Right atrium auricular region (tissue), 2 donors: Measurements from ENCODE around the gene FGF14. TPM values are rescaled to one million over a fixed set of nuclear protein-coding genes. Genes with fewer than 3 reads are reported as not detected.

ENCODE experiments used
- DNase-seq: peaks from one replicate; pipeline ENCODE4 v3.0.0-alpha.2; 2019; ENCODE audit warnings: low spot score
- H3K27ac ChIP-seq, 2 donors: fragments of 200-600 bp; sonication (generic); 1 replicate in 1 of 2; 2 replicates in 1 of 2; pipeline ENCODE4 v1.5.1; 2016 to 2019
- H3K27me3 ChIP-seq, 2 donors: fragments of 200-600 bp; sonication (generic); one replicate each; pipeline versions ENCODE4 v1.5.1 to v1.6.0; 2017 to 2019
- H3K36me3 ChIP-seq: fragments of 200-600 bp; sonication (generic); one replicate; pipeline ENCODE4 v1.5.1; 2016
- H3K4me1 ChIP-seq, 2 donors: fragments of 200-600 bp; sonication (generic); one replicate each; pipeline versions ENCODE4 v1.5.1 to v1.6.0; 2017 to 2019
- H3K4me3 ChIP-seq, 2 donors: fragments of 200-600 bp; sonication (generic); 1 replicate in 1 of 2; 2 replicates in 1 of 2; pipeline ENCODE4 v1.5.1; 2017 to 2019; ENCODE audit warnings: mild to moderate bottlenecking in 1 of 2, moderate library complexity in 1 of 2
- H3K9me3 ChIP-seq, 2 donors: fragments of 200-600 bp; sonication (generic); one replicate each; pipeline ENCODE4 v1.5.1; 2019
- CTCF ChIP-seq, 2 donors: fragments of 200-600 bp; sonication (generic); IDR thresholded peaks; one replicate each; pipeline ENCODE4 v1.5.1; 2019; ENCODE audit warnings: antibody characterized with exemption in 2 of 2
- total RNA-seq, 2 donors: library from RNA; depleted of rRNA; stranded (reverse); fragments of >200 nt; gene quantifications; one replicate each; pipeline ENCODE4 v1.1.0, GENCODE V29; 2016

The FGF14 gene
- total RNA-seq, 2 donors from 2014 or later, result 1.3 to 1.7 TPM

DNA sequence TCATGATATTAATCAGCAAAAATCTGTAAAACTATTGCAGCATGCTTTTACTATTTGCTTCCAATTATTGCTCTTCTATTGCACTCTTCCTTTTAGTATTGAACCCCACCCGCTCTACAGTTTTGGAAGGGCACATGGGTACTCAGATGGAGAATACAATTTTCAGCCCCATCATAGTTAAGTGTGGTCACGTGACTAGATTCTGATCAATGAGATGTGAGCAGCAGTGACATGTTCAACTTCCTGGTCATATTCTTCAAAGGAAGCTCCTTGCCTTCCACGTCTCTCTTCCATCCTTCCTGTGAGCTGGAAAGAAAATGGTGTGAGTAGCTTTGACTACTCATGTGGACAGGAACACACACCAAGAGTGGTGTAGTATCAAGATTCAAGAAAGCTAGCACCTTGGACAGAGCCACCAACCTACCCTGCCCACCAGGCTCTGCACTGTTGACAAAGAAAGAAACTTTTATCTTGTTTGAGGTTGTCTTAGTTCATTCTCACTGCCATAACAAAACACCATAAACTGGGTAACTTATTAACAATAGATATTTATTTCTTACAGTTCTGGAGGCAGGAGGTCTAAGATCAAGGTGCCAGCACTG, 3.8 kb upstream of the FGF14 start:
- no peaks in the 10 kb centered on the region for H3K27me3 ChIP-seq
- no peak for DNase-seq
- no peak for TF ChIP-seq CTCF (IDR thresholded peaks at IDR 0.05)
- no peaks in the 10 kb centered on the region for H3K9me3 ChIP-seq
- no peak overlapping the region for H3K27ac ChIP-seq
- H3K4me1 ChIP-seq, result peaks cover 0 to 9% of the 10 kb centered on the region in 2 donors
- no peak overlapping the region for H3K4me3 ChIP-seq
- H3K36me3 ChIP-seq, result no peaks in the 10 kb centered on the region

DNA sequence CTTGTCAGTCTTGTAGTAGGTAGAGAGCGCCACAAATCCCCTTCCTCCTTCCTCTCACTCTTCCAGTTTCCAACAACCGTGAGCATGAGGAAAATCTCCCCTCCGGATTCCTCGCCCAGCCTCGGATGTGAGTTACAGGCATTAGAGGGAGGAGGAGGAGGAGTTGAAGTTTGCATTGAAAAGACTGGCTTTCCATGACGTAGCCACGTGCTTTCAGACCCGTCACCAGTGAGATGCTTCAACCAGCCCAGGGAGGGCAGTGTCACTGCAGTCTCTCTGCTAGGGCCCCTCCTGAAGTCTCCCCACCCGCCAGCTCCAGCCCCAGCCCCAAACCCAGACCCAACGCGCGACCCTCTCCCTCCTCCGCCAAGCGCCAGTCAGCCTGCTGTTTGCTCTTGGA, 442 bp upstream of the FGF14 start:
- DNase-seq, result peak; percentile 73

DNA sequence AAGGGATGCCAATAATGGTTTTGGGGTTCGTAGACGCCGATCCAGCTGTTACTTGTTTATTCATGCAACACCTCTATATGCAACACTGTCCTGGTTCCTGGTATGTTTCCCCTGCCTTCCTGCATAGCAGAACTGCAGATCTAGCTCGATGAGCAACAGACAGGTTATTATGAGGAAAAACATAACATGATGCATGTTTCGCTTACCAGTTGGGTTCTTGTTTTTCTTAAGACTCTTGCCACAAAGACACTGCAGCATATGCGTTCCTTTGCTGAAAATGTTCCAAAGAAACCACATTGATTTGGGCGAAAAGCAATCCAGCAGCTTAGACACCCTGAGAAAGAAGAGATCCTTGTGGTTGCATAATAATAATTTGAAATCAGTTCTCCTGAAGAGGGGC, 583 bp downstream of the FGF14 start:
- H3K4me3 ChIP-seq, result peak overlapping the region; percentile 58 to 74
- no peaks in the 10 kb centered on the region for H3K27me3 ChIP-seq
- H3K9me3 ChIP-seq, result no peaks in the 10 kb centered on the region
- H3K27ac ChIP-seq, result peak overlapping the region; percentile 75 to 77
- H3K4me1 ChIP-seq, result peaks cover 0 to 20% of the 10 kb centered on the region in 2 donors
- DNase-seq, result no peak
- no peak for TF ChIP-seq CTCF (IDR thresholded peaks at IDR 0.05)
- H3K36me3 ChIP-seq, result no peaks in the 10 kb centered on the region

More for the DNA sequence above, 442 bp upstream of the FGF14 start:
- peak overlapping the region; percentile 75 to 77 for H3K27ac ChIP-seq
- TF ChIP-seq CTCF (IDR thresholded peaks at IDR 0.05), result peak in 1 of 2 donors; percentile 40
- no peaks in the 10 kb centered on the region for H3K9me3 ChIP-seq
- H3K27me3 ChIP-seq, result no peaks in the 10 kb centered on the region
- H3K36me3 ChIP-seq, result no peaks in the 10 kb centered on the region
- H3K4me3 ChIP-seq, result peak overlapping the region; percentile 58 to 74
- H3K4me1 ChIP-seq, result peaks cover 0 to 20% of the 10 kb centered on the region in 2 donors

DNA sequence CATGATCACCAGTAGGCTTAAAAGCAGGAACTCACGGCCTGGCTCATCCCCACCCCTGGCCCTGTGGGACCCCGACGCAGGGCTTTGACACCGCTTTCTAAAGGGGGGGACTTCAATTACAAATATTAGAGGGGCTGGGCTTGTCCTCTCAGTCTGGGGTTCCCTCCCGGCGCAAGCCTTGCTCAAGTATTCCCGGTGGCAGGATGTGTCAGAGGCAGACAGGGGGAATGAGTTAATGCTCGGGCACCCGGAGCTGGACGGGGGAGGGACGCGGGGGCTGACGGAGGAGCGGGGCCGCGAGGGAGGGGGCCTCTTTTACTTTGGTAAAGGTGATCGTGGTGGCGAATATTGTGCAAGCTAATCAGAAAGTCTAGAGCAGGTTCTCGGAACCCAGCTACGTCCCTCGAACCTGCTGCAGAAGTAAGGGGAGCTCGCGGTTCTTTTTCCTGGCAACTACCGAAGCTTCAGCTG, 1.1 kb downstream of the FGF14 start:
- Histone ChIP-seq H3K4me1 (peaks cover 0 to 20% of the 10 kb centered on the region in 2 donors), H3K4me3 (peak overlapping the region; percentile 58 to 74), H3K27ac (peak overlapping the region; percentile 75 to 77), H3K36me3 (no peaks in the 10 kb centered on the region), H3K27me3 (no peaks in the 10 kb centered on the region), H3K9me3 (no peaks in the 10 kb centered on the region)
- no peak for TF ChIP-seq CTCF (IDR thresholded peaks at IDR 0.05)
- peak; percentile 64 for DNase-seq

DNA sequence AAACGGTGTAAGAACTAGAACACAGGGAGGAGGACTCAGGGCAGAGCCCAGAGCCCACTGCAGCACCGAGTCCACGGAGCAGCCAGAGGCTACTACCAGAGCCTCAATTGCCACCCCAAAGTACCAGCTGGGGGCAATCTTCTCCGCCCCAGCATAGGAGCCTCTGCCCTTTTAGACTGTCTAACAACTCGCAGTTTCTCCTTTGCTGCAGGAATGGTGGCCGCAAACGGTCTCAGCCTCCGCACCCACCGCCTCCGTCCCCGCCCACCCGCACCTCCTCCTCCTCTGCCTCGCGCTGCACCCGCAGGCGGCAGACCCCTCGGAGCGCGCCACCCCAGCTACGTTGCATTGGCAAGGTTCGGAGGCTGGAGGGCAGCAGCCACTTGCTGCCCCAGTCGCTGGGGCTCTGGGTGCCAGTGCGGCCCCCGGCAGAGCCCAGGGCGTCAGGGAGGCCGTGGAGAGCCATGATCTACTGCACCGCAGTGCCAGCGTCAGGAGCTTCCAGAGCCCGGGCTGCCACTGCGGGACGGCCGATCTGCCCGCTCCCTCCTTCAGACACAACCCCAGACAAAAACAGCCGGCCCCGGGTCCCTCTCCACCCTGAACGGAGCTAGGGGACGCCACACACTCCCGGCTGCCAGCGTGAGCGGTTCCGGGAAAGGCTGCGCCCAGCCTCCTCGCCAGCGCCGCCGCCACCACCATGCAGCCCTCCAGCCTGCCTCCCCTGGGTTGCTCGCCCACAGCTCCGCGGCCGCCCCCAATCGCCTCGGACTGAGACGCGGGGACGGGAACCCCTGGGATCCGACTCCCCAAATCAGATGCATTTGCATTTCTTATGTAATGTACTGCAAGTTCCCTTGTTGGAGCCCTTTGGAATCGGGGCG, 1.8 kb downstream of the FGF14 start:
- Histone ChIP-seq H3K4me1 (peaks cover 0 to 27% of the 10 kb centered on the region in 2 donors), H3K27me3 (no peaks in the 10 kb centered on the region), H3K9me3 (no peaks in the 10 kb centered on the region), H3K27ac (peak overlapping the region; percentile 75 to 77), H3K4me3 (peak overlapping the region; percentile 58 to 74), H3K36me3 (no peaks in the 10 kb centered on the region)
- DNase-seq, result no peak
- peak in 1 of 2 donors; percentile 28 for TF ChIP-seq CTCF (IDR thresholded peaks at IDR 0.05)
